GM18861 (cell line): ENCODE results near the gene ETV5.
"Not testable (repeated sequence)": the region's sequence is repeated elsewhere in the genome, so short reads cannot be mapped to it uniquely, and the experiment has no call there.

Experiments used
- ATAC-seq: cut with Tn5 transposase; IDR thresholded peaks from one replicate; pipeline ENCODE4 v1.9.1; 2021; ENCODE audit not compliant: unreplicated experiment

ETV5 gene

GRCh38 chr3:186025993-186026392, 82.9 kb downstream of the ETV5 start:
- not testable (repeated sequence) for ATAC-seq

- ATAC-seq: no peak
Measured at GRCh38 chr3:186025161-186025560, 83.7 kb downstream of the ETV5 start.

- ATAC-seq: no peak
Measured at GRCh38 chr3:186024210-186024609, 84.7 kb downstream of the ETV5 start.

DNA sequence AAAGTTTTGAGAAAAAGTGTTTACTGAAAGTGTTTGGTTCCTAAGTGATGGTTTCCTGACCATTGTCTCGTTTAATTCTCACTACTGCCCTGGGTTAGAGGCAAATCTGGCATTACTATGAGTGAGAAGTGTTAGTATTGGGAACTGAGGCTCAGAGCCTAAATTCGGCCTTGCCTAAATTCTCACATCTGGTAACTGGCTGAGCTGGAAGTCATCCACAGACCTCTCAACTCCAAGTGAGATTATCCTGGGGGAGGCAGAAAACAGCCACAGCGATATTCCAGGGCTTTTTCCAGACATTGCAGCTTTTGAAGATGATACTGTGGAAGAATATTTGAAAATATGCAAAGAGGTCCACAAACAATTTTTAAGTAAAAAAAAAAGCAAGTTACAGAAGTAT, 86.0 kb downstream of the ETV5 start:
- ATAC-seq: no peak

- no peak for ATAC-seq
Measured at GRCh38 chr3:186021673-186022362, 87.1 kb downstream of the ETV5 start.

DNA sequence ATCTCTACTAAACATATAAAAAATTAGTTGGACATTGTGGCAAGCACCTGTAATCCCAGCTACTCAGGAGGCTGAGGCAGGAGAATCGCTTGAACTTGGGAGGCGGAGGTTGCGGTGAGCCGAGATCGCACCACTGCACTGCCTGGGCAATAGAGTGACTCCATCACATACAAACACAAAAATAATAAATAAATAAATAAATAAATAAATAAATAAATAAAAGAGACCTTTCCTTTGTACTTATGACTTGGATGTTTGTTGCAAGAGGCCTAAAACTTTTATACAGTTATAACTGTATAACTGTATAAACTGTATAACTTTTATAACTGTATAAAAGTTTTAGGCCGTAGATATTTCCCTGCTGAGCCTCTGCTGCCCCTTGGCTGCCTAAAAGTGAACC, 87.6 kb downstream of the ETV5 start:
- ATAC-seq: not testable (repeated sequence)

DNA sequence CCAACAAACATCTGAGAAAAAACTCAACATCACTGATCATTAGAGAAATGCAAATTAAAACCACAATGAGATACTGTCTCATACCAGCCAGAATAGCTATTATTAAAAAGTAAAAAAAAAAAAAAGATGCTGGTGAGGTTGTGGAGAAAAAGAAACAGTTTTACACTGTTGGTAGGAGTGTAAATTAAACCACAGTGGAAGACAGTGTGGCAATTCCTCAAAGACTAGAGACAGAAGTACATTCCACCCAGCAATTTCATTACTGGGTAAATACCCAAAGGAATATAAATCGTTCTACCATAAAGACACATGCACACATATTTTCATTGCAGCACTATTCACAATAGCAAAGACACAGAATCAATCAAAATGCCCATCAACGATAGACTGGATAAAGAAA, 89.6 kb downstream of the ETV5 start:
- not testable (repeated sequence) for ATAC-seq

- no peak for ATAC-seq
Measured at GRCh38 chr3:186014866-186015265, 94.0 kb downstream of the ETV5 start.

GRCh38 chr3:186013312-186013711, 95.6 kb downstream of the ETV5 start:
- ATAC-seq: no peak

DNA sequence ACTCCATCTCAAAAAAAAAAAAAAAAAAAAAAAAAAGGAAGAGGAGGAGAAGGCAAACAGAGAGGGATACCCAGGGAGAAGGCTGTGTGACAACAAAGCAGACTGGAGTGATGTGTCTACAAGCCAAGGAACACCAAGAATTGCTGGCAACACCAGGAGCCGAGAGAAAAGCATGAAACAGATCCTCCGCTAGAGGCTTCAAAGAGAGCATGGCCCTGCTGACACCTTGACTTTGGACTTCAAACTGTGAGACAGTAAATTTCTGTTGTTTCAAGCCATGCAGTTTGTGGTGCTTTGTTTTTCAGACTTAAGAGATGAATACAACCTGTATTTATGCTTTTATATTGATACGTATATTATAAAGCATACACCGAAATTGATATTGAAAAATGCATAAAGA, 96.8 kb downstream of the ETV5 start:
- ATAC-seq: no peak

DNA sequence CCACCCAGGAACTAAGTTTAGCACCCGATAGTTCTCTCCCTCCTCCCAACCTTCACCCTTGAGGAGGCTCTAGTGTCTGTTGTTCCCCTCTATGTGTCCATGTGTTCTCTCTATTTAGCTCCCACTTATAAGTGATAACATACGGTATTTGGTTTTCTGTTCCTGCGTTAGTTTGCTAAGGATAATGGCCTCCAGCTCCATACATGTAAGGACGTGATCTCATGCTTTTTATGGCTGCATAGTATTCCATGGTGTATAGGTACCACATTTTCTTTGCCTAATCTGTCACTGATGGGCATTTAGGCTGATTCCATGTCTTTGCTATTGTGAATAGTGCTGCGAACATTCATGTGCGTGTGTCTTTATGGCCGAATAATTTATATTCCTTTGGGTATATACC, 104.2 kb downstream of the ETV5 start:
- no peak for ATAC-seq

DNA sequence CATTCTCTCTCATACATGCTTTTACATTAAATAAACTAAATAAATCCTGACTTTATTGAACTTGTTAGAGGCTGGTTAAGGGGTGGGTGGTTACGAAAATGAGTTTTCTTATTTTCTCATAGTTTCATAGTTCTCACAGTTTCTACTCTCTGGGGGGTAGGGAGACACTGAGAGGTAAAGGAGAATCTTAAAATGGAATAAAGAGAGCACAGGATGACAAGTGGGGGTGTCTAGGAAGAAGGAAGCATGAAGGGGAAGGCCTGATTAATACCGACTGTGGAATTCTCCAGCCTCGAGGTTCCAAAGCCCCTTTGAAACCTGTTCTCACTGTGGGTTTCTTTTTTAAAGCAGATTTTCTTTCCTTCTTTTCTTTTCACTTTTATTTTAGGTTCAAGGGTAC, 104.7 kb downstream of the ETV5 start:
- no peak for ATAC-seq

DNA sequence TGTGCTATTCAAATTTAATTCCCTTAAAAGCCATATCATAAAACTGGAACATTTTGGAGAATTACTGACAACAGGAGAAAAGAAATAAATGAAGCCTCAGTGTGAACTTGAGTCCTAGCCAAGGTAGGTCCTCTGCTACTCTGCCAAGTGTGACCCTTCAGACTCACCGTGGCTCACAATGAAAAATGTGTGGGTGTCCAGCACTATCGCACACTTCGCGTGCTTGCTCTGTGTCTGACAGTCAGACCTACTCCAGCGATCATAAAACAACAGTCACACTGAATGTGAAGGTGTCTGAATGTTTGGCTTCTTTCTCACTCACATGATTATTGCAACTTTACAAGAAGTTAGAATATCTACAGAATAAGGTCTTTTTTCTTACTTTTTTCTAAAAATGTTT, 105.3 kb downstream of the ETV5 start:
- no peak for ATAC-seq

DNA sequence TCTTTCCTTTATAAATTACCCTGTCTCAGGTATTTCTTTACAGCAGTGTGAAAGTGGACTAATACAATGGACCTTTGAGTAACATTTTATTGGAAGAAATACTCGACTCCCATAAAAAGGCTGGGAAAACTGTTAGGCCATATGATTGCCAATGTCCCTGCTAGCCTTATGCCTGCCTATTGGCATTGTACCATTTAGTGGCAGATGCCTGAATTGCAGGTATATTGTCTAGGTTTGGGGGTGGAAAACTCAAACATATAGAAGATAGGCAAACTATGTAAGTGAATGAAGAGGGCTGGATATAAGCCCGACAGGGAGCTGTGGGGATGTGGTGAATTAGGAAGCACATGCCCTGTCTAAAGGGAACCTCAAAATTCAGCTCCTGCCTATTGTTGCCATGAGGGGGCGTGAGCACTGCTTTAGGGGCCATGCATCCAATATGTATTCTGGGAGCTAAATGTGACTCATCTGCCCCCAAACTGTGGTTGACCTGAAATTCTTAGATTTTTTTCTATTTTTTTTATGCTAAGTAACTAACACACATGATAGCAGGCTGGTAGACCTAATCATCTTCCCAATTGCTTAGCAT, 105.9 kb downstream of the ETV5 start:
- ATAC-seq: no peak

DNA sequence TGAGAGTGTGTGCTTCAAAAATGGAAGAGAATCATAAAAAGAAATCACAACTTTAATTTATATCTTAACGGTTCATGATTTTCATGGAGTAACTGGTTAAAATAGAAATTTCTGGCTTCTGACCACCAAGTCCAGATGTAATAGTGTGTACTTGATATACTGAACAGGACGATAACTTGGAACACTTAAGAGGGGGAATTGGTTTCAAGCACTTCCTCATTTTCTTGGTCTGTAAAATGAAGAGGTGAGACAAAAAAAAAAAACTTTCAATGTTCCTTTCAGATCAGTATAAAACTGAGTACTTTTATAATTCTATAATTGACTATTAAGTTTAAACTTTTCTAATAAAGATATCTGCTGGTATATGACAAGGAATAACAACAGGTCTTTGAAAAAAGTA, 107.0 kb downstream of the ETV5 start:
- ATAC-seq: no peak

- no peak for ATAC-seq
Measured at GRCh38 chr3:185999221-185999620, 109.7 kb downstream of the ETV5 start.

- no peak for ATAC-seq
Measured at GRCh38 chr3:185998136-185998535, 110.8 kb downstream of the ETV5 start.

DNA sequence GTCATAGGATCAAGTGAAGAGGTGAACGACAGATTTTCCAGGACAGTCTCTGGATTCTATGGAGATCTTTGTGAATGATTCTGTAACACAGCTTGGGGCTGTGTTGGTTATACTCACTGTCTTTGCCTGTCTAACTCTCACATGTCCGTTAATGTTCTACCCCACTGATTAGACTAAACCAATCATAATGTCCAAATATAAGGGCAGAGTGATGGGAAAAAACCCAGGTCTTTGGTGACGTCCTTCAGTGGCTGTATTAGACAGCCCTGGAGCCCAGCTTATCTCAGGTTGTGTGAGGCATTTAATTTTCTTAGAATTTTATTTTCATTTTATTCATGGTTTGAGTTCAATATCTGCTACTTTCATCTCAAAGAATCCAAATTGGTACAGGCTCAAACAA, 111.8 kb downstream of the ETV5 start:
- no peak for ATAC-seq
